Kidney (tissue), 14 donors: ENCODE results near the gene ERC2. TPM values are rescaled to one million over a fixed set of nuclear protein-coding genes. Genes with fewer than 3 reads are reported as not detected.

Source experiments
- DNase-seq, 5 donors: peaks; one replicate each; pipeline ENCODE4 v3.0.0-alpha.2; 2013 to 2020
- FAIRE-seq: peaks from 2 replicates; lab custom pipeline; 2012; peaks lifted over from hg19 to GRCh38; lab: Jason Lieb, UNC
- H3K27ac ChIP-seq, 2 donors: one replicate each; pipeline ENCODE4 v1.7.0; 2013; ENCODE audit warnings: low read depth in 2 of 2, low read length in 2 of 2, inconsistent platforms in 1 of 2
- H3K27me3 ChIP-seq: one replicate; pipeline ENCODE4 v1.7.1; 2013; ENCODE audit warnings: low read length, inconsistent platforms; ENCODE audit not compliant: control insufficient read depth, insufficient read depth
- H3K36me3 ChIP-seq, 3 donors: one replicate each; pipeline versions ENCODE4 v1.7.0 to v1.7.1; 2013; ENCODE audit warnings: low read length in 3 of 3, control low read depth in 1 of 3, inconsistent platforms in 1 of 3; ENCODE audit not compliant: insufficient read depth in 3 of 3, control insufficient read depth in 2 of 3
- H3K4me1 ChIP-seq, 3 donors: one replicate each; pipeline versions ENCODE4 v1.7.0 to v1.7.1; 2013; ENCODE audit warnings: low read length in 3 of 3, inconsistent platforms in 1 of 3, low read depth in 1 of 3; ENCODE audit not compliant: control insufficient read depth in 2 of 3, insufficient read depth in 2 of 3
- H3K4me3 ChIP-seq, 3 donors: one replicate each; pipeline versions ENCODE4 v1.7.0 to v1.8.1; 2013; ENCODE audit warnings: low read length in 3 of 3, control low read depth in 1 of 3, inconsistent platforms in 1 of 3
- H3K9ac ChIP-seq, 3 donors: one replicate each; pipeline versions ENCODE4 v1.7.0 to v1.7.1; 2013; ENCODE audit warnings: low read length in 3 of 3, control low read depth in 1 of 3, inconsistent platforms in 1 of 3
- H3K9me3 ChIP-seq, 3 donors: one replicate each; pipeline versions ENCODE4 v1.7.0 to v1.7.1; 2013; ENCODE audit warnings: low read length in 3 of 3, control low read depth in 1 of 3, inconsistent platforms in 1 of 3; ENCODE audit not compliant: control insufficient read depth in 2 of 3, insufficient read depth in 1 of 3
- CTCF ChIP-seq: IDR thresholded peaks from 3 replicates; pipeline ENCODE4 v1.5.1; 2012; ENCODE audit warnings: mild to moderate bottlenecking, moderate library complexity, borderline replicate concordance; ENCODE audit not compliant: insufficient read depth; ENCODE audit errors: extremely low read depth
- intact Hi-C: fragments of 100-400 bp; cut with DNase I; formaldehyde crosslinking; loops from one replicate; pipeline ENCODE4 v1.11.1; 2022
- polyA plus RNA-seq: library from polyadenylated mRNA; stranded (reverse); fragments of 350-450 nt; fragmentation: Illumina TruSeq; extraction: RNeasy Lipid Tissue Mini Kit (QIAGEN cat#74804); gene quantifications from one replicate; pipeline ENCODE4 v1.2.3, GENCODE V29; 2014; ENCODE audit warnings: low read depth, low replicate concordance; ENCODE audit not compliant: insufficient read depth
- total RNA-seq: library from RNA; stranded (reverse); fragmentation: NEBNext Ultra II Directional; extraction: Animal tissue kit (Norgen Biotek cat#: 25700); gene quantifications from one replicate; pipeline ENCODE4 v1.2.1, GENCODE V29; 2021
- donor health status: control.
- donor health status: control.
- donor health status: control.
- donor health status: control.
- donor health status: control.
- donor health status: DM: yes; HTN: yes; CAD: no.
- donor health status: Normal renal cell carcinoma (clear cell type).

Gene ERC2
- total and polyA plus RNA-seq, 2 donors from 2014 or later = 0.92 to 3.8 TPM

GRCh38 chr3:56154297-56154696, 314.0 kb downstream of the ERC2 start:
- FAIRE-seq (no peak), DNase-seq (no peak)
- Histone ChIP-seq H3K9me3 (no peaks in the 10 kb centered on the region), H3K4me3 (no peak overlapping the region), H3K9ac (no peak overlapping the region), H3K27ac (no peak overlapping the region), H3K36me3 (no peaks in the 10 kb centered on the region), H3K27me3 (no peaks in the 10 kb centered on the region), H3K4me1 (no peaks in the 10 kb centered on the region)
- intact Hi-C loops = no loop called here
- no peak for TF ChIP-seq CTCF

GRCh38 chr3:56147354-56147753, 320.9 kb downstream of the ERC2 start:
- H3K9ac ChIP-seq = no peak overlapping the region
- intact Hi-C loops = no loop called here
- H3K27ac ChIP-seq = no peak overlapping the region
- no peaks in the 10 kb centered on the region for H3K36me3 ChIP-seq
- no peak for TF ChIP-seq CTCF
- DNase-seq (no peak), FAIRE-seq (no peak)
- no peaks in the 10 kb centered on the region for H3K9me3 ChIP-seq
- no peaks in the 10 kb centered on the region for H3K27me3 ChIP-seq
- H3K4me3 ChIP-seq = no peak overlapping the region
- H3K4me1 ChIP-seq = no peaks in the 10 kb centered on the region

GRCh38 chr3:56145410-56145809, 322.9 kb downstream of the ERC2 start:
- DNase-seq (no peak), FAIRE-seq (no peak)
- H3K27me3 ChIP-seq = no peaks in the 10 kb centered on the region
- H3K27ac ChIP-seq = no peak overlapping the region
- no peak overlapping the region for H3K9ac ChIP-seq
- H3K36me3 ChIP-seq = no peaks in the 10 kb centered on the region
- no peaks in the 10 kb centered on the region for H3K9me3 ChIP-seq
- no peaks in the 10 kb centered on the region for H3K4me1 ChIP-seq
- H3K4me3 ChIP-seq = no peak overlapping the region
- no peak for TF ChIP-seq CTCF
- intact Hi-C loops = no loop called here

- no peaks in the 10 kb centered on the region for H3K4me1 ChIP-seq
- DNase-seq = peak in 1 of 5 donors; percentile 7
- intact Hi-C loops = no loop called here
These were observed 323.5 kb downstream of the ERC2 start for GRCh38 chr3:56144805-56145204.

More at GRCh38 chr3:56144805-56145204, 323.5 kb downstream of the ERC2 start:
- Histone ChIP-seq H3K27ac (no peak overlapping the region), H3K27me3 (no peaks in the 10 kb centered on the region), H3K4me3 (no peak overlapping the region), H3K9ac (no peak overlapping the region), H3K36me3 (no peaks in the 10 kb centered on the region), H3K9me3 (no peaks in the 10 kb centered on the region)
- FAIRE-seq = no peak
- TF ChIP-seq CTCF = no peak
